ENCODE results near the gene BICC1. TPM values are rescaled to one million over a fixed set of nuclear protein-coding genes. Genes with fewer than 3 reads are reported as not detected.

The BICC1 gene
- total RNA-seq, 1 experiment from 2014 or later = not detected

GRCh38 chr10:58565271-58565670, 52.6 kb downstream of the BICC1 start:
- no peaks in the 10 kb centered on the region for H3K36me3 ChIP-seq (ENCODE audit: control insufficient read depth in 1 of 2, insufficient read depth in 2 of 2, low read length in 2 of 2)
- no peak overlapping the region for H2AFZ ChIP-seq (ENCODE audit: low read depth, low read length, poor library complexity, severe bottlenecking)
- ChIA-PET RAD21 (ENCODE audit: low non-redundant PET in 1 of 2, low total read pairs in 2 of 2, uncharacterized antibody in 2 of 2, unreplicated experiment in 2 of 2) (no interaction called here), POLR2A (no interaction called here), CTCF (no interaction called here)
- H3K4me2 ChIP-seq (ENCODE audit: low read length) = no peak overlapping the region
- intact Hi-C loops (cut with micrococcal nuclease) = no loop called here
- H3K27me3 ChIP-seq (ENCODE audit: insufficient read depth, low read length) = 0 out of 2 replicates have a peak, but pooled peaks cover 5% of the 10 kb centered on the region
- H3K9ac ChIP-seq (ENCODE audit: low read length) = no peak overlapping the region
- no TSS peak for BruUV-seq (replicated peaks)
- H4K20me1 ChIP-seq (ENCODE audit: insufficient read depth) = no peaks in the 10 kb centered on the region
- ATAC-seq (no peak), DNase-seq (ENCODE audit: low read depth, low spot score) (no peak)
- no peaks in the 10 kb centered on the region for H3K9me3 ChIP-seq (ENCODE audit: control insufficient read depth in 1 of 2, insufficient read depth in 1 of 2, low read depth in 1 of 2, low read length in 2 of 2)
- no peaks in the 10 kb centered on the region for H3K79me2 ChIP-seq (ENCODE audit: insufficient read depth, low read length)
- no peaks in the 10 kb centered on the region for H3K9me2 ChIP-seq (ENCODE audit: insufficient read depth)
- no peak overlapping the region for H3K4me3 ChIP-seq (replicated peaks in 1 of 2; ENCODE audit: low read depth in 1 of 2, low read length in 2 of 2)
- no peak overlapping the region for H3K27ac ChIP-seq (ENCODE audit: low read depth, low read length)
- TF ChIP-seq ELF1 (IDR thresholded peaks at IDR 0.05; ENCODE audit: borderline replicate concordance, low read depth) (no peak), EGR1 (IDR thresholded peaks at IDR 0.05; ENCODE audit: low read depth) (no peak), ZBTB33 (IDR thresholded peaks at IDR 0.05; ENCODE audit: extremely low read depth, insufficient replicate concordance, low read length) (no peak), SIN3A (IDR thresholded peaks at IDR 0.05; ENCODE audit: low read depth) (no peak), ZNF274 (IDR thresholded peaks at IDR 0.05; ENCODE audit: low read depth, low read length) (no peak)
- H3K4me1 ChIP-seq (ENCODE audit: control insufficient read depth in 1 of 2, insufficient read depth in 2 of 2, low read length in 2 of 2) = no peaks in the 10 kb centered on the region

GRCh38 chr10:58567652-58568051, 55.0 kb downstream of the BICC1 start:
- H3K4me1 ChIP-seq (ENCODE audit: control insufficient read depth in 1 of 2, insufficient read depth in 2 of 2, low read length in 2 of 2) = no peaks in the 10 kb centered on the region
- no peak overlapping the region for H3K9ac ChIP-seq (ENCODE audit: low read length)
- no peaks in the 10 kb centered on the region for H3K36me3 ChIP-seq (ENCODE audit: control insufficient read depth in 1 of 2, insufficient read depth in 2 of 2, low read length in 2 of 2)
- H3K4me3 ChIP-seq (replicated peaks in 1 of 2; ENCODE audit: low read depth in 1 of 2, low read length in 2 of 2) = no peak overlapping the region
- H3K27ac ChIP-seq (ENCODE audit: low read depth, low read length) = no peak overlapping the region
- ATAC-seq (no peak), DNase-seq (ENCODE audit: low read depth, low spot score) (no peak)
- no peaks in the 10 kb centered on the region for H3K9me3 ChIP-seq (ENCODE audit: control insufficient read depth in 1 of 2, insufficient read depth in 1 of 2, low read depth in 1 of 2, low read length in 2 of 2)
- H3K27me3 ChIP-seq (ENCODE audit: insufficient read depth, low read length) = 0 out of 2 replicates have a peak, but pooled peaks cover 5% of the 10 kb centered on the region
- ChIA-PET CTCF (no interaction called here), RAD21 (ENCODE audit: low non-redundant PET in 1 of 2, low total read pairs in 2 of 2, uncharacterized antibody in 2 of 2, unreplicated experiment in 2 of 2) (no interaction called here), POLR2A (no interaction called here)
- H2AFZ ChIP-seq (ENCODE audit: low read depth, low read length, poor library complexity, severe bottlenecking) = no peak overlapping the region
- intact Hi-C loops (cut with micrococcal nuclease) = no loop called here
- TF ChIP-seq EZH2phosphoT487 (IDR thresholded peaks at IDR 0.05; ENCODE audit: borderline replicate concordance) (no peak), REST (IDR thresholded peaks at IDR 0.05; ENCODE audit: low read depth) (no peak), ZBTB33 (IDR thresholded peaks at IDR 0.05; ENCODE audit: extremely low read depth, insufficient replicate concordance, low read length) (no peak), SP1 (IDR thresholded peaks at IDR 0.05; ENCODE audit: low read depth) (no peak), SIN3A (IDR thresholded peaks at IDR 0.05; ENCODE audit: low read depth) (no peak), MAX (IDR thresholded peaks at IDR 0.05) (no peak), ZFX (IDR thresholded peaks at IDR 0.05) (no peak), EGR1 (IDR thresholded peaks at IDR 0.05; ENCODE audit: low read depth) (no peak), FOSL1 (IDR thresholded peaks at IDR 0.05; ENCODE audit: low read depth) (no peak), ATF3 (IDR thresholded peaks at IDR 0.05) (no peak), ELF1 (IDR thresholded peaks at IDR 0.05; ENCODE audit: borderline replicate concordance, low read depth) (no peak)
- no peaks in the 10 kb centered on the region for H3K79me2 ChIP-seq (ENCODE audit: insufficient read depth, low read length)
- no peaks in the 10 kb centered on the region for H3K9me2 ChIP-seq (ENCODE audit: insufficient read depth)
- H3K4me2 ChIP-seq (ENCODE audit: low read length) = no peak overlapping the region
- no peaks in the 10 kb centered on the region for H4K20me1 ChIP-seq (ENCODE audit: insufficient read depth)
- BruUV-seq (replicated peaks) = no TSS peak
